NCI-H82 (cell line): Measurements from ENCODE around the gene ADAMTSL2.
"Not testable (repeated sequence)": the region's sequence is repeated elsewhere in the genome, so short reads cannot be mapped to it uniquely, and the experiment has no call there.

Source experiments
- DNase-seq: peaks from one replicate; lab custom pipeline; 2025; lab: John Stamatoyannopoulos, UW

ADAMTSL2 gene

GRCh38 chr9:133558191-133559126 lies 24.0 kb downstream of the ADAMTSL2 start:
- peak; percentile 45 for DNase-seq

- DNase-seq, result no peak
Measured at GRCh38 chr9:133560311-133560710, 25.8 kb downstream of the ADAMTSL2 start.

- no peak for DNase-seq
Measured at GRCh38 chr9:133560944-133561343, 26.4 kb downstream of the ADAMTSL2 start.

- no peak for DNase-seq
Measured at GRCh38 chr9:133561976-133562554, 27.6 kb downstream of the ADAMTSL2 start.

GRCh38 chr9:133562611-133563290 lies 28.2 kb downstream of the ADAMTSL2 start:
- no peak for DNase-seq

- DNase-seq, result peak; percentile 63
Measured at GRCh38 chr9:133563291-133563796, 28.8 kb downstream of the ADAMTSL2 start.

- not testable (repeated sequence) for DNase-seq
Measured at GRCh38 chr9:133563814-133564213, 29.3 kb downstream of the ADAMTSL2 start.

- no peak for DNase-seq
Measured at GRCh38 chr9:133564451-133565116, 30.1 kb downstream of the ADAMTSL2 start.

- no peak for DNase-seq
Measured at GRCh38 chr9:133566382-133566781, 31.9 kb downstream of the ADAMTSL2 start.

GRCh38 chr9:133566817-133567216 lies 32.3 kb downstream of the ADAMTSL2 start:
- no peak for DNase-seq

- DNase-seq, result no peak
Measured at GRCh38 chr9:133568186-133568585, 33.7 kb downstream of the ADAMTSL2 start.

GRCh38 chr9:133569121-133569785 lies 34.7 kb downstream of the ADAMTSL2 start:
- DNase-seq, result no peak

- DNase-seq, result peak; percentile 86
Measured at GRCh38 chr9:133569891-133570690, 35.6 kb downstream of the ADAMTSL2 start.

- DNase-seq, result no peak
Measured at GRCh38 chr9:133570691-133571080, 36.2 kb downstream of the ADAMTSL2 start.

- no peak for DNase-seq
Measured at GRCh38 chr9:133571391-133571890, 36.9 kb downstream of the ADAMTSL2 start.

- DNase-seq, result no peak
Measured at GRCh38 chr9:133571896-133572595, 37.5 kb downstream of the ADAMTSL2 start.

- DNase-seq, result peak; percentile 50
Measured at GRCh38 chr9:133572821-133573361, 38.4 kb downstream of the ADAMTSL2 start.

- no peak for DNase-seq
Measured at GRCh38 chr9:133573791-133574515, 39.4 kb downstream of the ADAMTSL2 start.

- DNase-seq, result no peak
Measured at GRCh38 chr9:133574771-133575170, 40.3 kb downstream of the ADAMTSL2 start.
